Measurements from ENCODE around the gene HNRNPA1. TPM values are rescaled to one million over a fixed set of nuclear protein-coding genes. Genes with fewer than 3 reads are reported as not detected.
"Not testable (repeated sequence)": the region's sequence is repeated elsewhere in the genome, so short reads cannot be mapped to it uniquely, and the experiment has no call there.

Gene HNRNPA1
- polyA plus RNA-seq, 4 donors = 408 to 2,228 (median 1,197) TPM

DNA sequence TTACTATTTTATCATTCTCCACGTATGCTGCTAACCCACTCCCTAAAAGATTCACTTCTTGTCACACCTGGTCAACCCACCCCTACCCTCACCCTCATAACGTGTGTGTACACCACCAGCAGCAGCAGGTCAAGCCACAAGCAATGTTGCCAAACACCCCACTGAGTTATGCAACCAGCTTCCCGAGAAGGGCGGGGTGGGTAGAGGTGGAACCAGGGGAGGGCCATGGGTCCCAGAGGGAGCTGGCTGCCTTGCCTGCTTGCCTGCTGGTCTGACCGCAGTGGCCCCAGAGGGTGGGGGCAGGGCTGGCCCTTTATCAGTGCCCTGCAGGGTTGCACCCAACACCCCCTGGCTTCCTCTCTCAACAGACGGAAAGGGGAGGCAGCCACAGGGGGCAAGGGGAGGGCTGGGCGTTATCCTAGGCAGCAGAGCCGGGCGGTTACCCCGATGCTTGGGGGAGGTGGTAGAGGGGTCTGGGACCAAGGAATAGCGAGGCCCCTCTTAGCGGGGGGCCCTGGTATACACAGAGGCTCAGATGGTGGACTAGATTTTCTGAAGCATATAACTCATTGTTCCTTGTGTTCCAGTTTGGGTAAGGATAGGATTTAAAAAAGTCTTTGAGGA is 23.8 kb downstream of the HNRNPA1 start:
- H3K27me3 ChIP-seq (ENCODE audit: control insufficient read depth in 3 of 3, insufficient read depth in 3 of 3, low read length in 3 of 3) = peaks cover 0 to 16% (median 8%) of the 10 kb centered on the region in 3 donors
- DNase-seq (peak; percentile 68 to 85), FAIRE-seq (no peak)
- no peaks in the 10 kb centered on the region for H3K36me3 ChIP-seq (ENCODE audit: control insufficient read depth in 3 of 3, insufficient read depth in 2 of 3, low read depth in 1 of 3, low read length in 3 of 3)
- no peak overlapping the region for H3K4me3 ChIP-seq (ENCODE audit: low read depth in 1 of 3, low read length in 3 of 3)
- no peak overlapping the region for H3K27ac ChIP-seq (ENCODE audit: low read depth in 1 of 3, low read length in 2 of 3)
- peaks cover 0 to 26% (median 7%) of the 10 kb centered on the region in 3 donors for H3K4me1 ChIP-seq (ENCODE audit: control insufficient read depth in 3 of 3, insufficient read depth in 2 of 3, low read depth in 1 of 3, low read length in 2 of 3)
- whole genome bisulfite sequencing, 3 donors = 7 to 10% (median 9%) methylated on average over 12 of the region's 12 CpGs
- H3K9me3 ChIP-seq (ENCODE audit: control insufficient read depth in 2 of 2, insufficient read depth in 1 of 2, low read depth in 1 of 2, low read length in 1 of 2) = no peaks in the 10 kb centered on the region

DNA sequence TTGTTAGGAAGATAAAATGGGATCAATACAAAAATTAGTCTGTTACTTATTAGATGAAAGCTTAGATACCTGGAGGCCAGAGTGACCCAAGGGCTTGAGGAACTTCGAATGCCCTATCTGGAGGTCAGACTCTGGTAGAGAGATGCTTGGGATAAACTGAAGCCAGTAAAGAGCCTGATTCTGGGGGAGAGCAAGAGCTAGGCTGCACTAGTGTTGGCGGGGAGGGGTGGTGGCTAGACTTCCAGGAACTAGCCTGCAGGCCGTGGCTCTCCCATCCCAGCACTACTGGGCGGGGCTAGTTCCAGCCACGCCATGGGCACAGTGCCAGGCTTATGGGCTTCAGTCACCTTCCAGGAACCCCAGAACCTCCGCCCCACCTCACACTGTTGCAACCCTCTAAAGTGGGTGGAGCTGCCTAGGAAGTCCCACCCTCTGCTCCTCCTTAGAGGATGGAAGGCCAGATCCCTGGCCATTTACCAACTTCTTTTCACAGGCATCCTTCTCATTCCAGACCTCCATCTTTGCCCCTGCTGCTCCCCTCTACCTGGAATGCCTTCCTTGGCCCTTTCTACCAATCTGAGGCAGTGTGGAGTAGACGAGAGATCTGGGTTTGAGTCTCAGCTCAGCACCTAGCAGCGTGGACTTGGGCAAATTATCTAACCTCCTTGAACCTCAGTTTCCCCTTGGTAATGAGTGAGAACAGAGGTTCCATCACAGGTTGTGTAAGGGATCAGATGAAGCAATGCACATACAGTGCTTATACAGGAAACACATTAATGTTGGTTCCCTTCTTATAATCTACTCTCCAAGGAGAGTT is 26.6 kb downstream of the HNRNPA1 start:
- Histone ChIP-seq H3K36me3 (ENCODE audit: control insufficient read depth in 3 of 3, insufficient read depth in 2 of 3, low read depth in 1 of 3, low read length in 3 of 3) (no peaks in the 10 kb centered on the region), H3K27me3 (ENCODE audit: control insufficient read depth in 3 of 3, insufficient read depth in 3 of 3, low read length in 3 of 3) (peaks cover 0 to 8% (median 0%) of the 10 kb centered on the region in 3 donors), H3K27ac (ENCODE audit: low read depth in 1 of 3, low read length in 2 of 3) (peak overlapping the region in 1 of 3 donors; percentile 37), H3K4me3 (ENCODE audit: low read depth in 1 of 3, low read length in 3 of 3) (no peak overlapping the region), H3K9me3 (ENCODE audit: control insufficient read depth in 2 of 2, insufficient read depth in 1 of 2, low read depth in 1 of 2, low read length in 1 of 2) (no peaks in the 10 kb centered on the region), H3K4me1 (ENCODE audit: control insufficient read depth in 3 of 3, insufficient read depth in 2 of 3, low read depth in 1 of 3, low read length in 2 of 3) (peaks cover 0 to 18% (median 7%) of the 10 kb centered on the region in 3 donors)
- DNase-seq = peak; percentile 96 to 97
- no peak for FAIRE-seq
- 24 to 44% (median 26%) methylated on average over 8 of the region's 8 CpGs for WGBS, 3 donors

- H3K4me1 ChIP-seq (ENCODE audit: control insufficient read depth in 3 of 3, insufficient read depth in 2 of 3, low read depth in 1 of 3, low read length in 2 of 3) = peaks cover 0 to 7% (median 0%) of the 10 kb centered on the region in 3 donors
- FAIRE-seq (no peak), DNase-seq (no peak)
- H3K9me3 ChIP-seq (ENCODE audit: control insufficient read depth in 2 of 2, insufficient read depth in 1 of 2, low read depth in 1 of 2, low read length in 1 of 2) = no peaks in the 10 kb centered on the region
- no peak overlapping the region for H3K4me3 ChIP-seq (ENCODE audit: low read depth in 1 of 3, low read length in 3 of 3)
- H3K27ac ChIP-seq (ENCODE audit: low read depth in 1 of 3, low read length in 2 of 3) = no peak overlapping the region
- H3K36me3 ChIP-seq (ENCODE audit: control insufficient read depth in 3 of 3, insufficient read depth in 2 of 3, low read depth in 1 of 3, low read length in 3 of 3) = no peaks in the 10 kb centered on the region
- no peaks in the 10 kb centered on the region for H3K27me3 ChIP-seq (ENCODE audit: control insufficient read depth in 3 of 3, insufficient read depth in 3 of 3, low read length in 3 of 3)
- WGBS, 3 donors = 56 to 66% (median 65%) methylated on average over 2 of the region's 2 CpGs
These were observed 30.5 kb downstream of the HNRNPA1 start for GRCh38 chr12:54311051-54311450.

GRCh38 chr12:54312309-54312708 is 31.8 kb downstream of the HNRNPA1 start:
- not testable (repeated sequence) for DNase-seq; H3K4me1 ChIP-seq (ENCODE audit: control insufficient read depth in 3 of 3, insufficient read depth in 2 of 3, low read depth in 1 of 3, low read length in 2 of 3); FAIRE-seq; H3K9me3 ChIP-seq (ENCODE audit: control insufficient read depth in 2 of 2, insufficient read depth in 1 of 2, low read depth in 1 of 2, low read length in 1 of 2); H3K27ac ChIP-seq (ENCODE audit: low read depth in 1 of 3, low read length in 2 of 3); H3K36me3 ChIP-seq (ENCODE audit: control insufficient read depth in 3 of 3, insufficient read depth in 2 of 3, low read depth in 1 of 3, low read length in 3 of 3); H3K4me3 ChIP-seq (ENCODE audit: low read depth in 1 of 3, low read length in 3 of 3); H3K27me3 ChIP-seq (ENCODE audit: control insufficient read depth in 3 of 3, insufficient read depth in 3 of 3, low read length in 3 of 3)
- WGBS, 3 donors = 81 to 90% (median 83%) methylated on average over 7 of the region's 7 CpGs

- Histone ChIP-seq H3K9me3 (ENCODE audit: control insufficient read depth in 2 of 2, insufficient read depth in 1 of 2, low read depth in 1 of 2, low read length in 1 of 2) (no peaks in the 10 kb centered on the region), H3K4me1 (ENCODE audit: control insufficient read depth in 3 of 3, insufficient read depth in 2 of 3, low read depth in 1 of 3, low read length in 2 of 3) (peaks cover 0 to 6% (median 0%) of the 10 kb centered on the region in 3 donors), H3K27ac (ENCODE audit: low read depth in 1 of 3, low read length in 2 of 3) (no peak overlapping the region), H3K4me3 (ENCODE audit: low read depth in 1 of 3, low read length in 3 of 3) (no peak overlapping the region), H3K27me3 (ENCODE audit: control insufficient read depth in 3 of 3, insufficient read depth in 3 of 3, low read length in 3 of 3) (no peaks in the 10 kb centered on the region), H3K36me3 (ENCODE audit: control insufficient read depth in 3 of 3, insufficient read depth in 2 of 3, low read depth in 1 of 3, low read length in 3 of 3) (no peaks in the 10 kb centered on the region)
- DNase-seq = no peak
- 84 to 93% (median 92%) methylated on average over 5 of the region's 5 CpGs for WGBS, 3 donors
- no peak for FAIRE-seq
These were observed 40.8 kb downstream of the HNRNPA1 start for GRCh38 chr12:54321363-54321762.

DNA sequence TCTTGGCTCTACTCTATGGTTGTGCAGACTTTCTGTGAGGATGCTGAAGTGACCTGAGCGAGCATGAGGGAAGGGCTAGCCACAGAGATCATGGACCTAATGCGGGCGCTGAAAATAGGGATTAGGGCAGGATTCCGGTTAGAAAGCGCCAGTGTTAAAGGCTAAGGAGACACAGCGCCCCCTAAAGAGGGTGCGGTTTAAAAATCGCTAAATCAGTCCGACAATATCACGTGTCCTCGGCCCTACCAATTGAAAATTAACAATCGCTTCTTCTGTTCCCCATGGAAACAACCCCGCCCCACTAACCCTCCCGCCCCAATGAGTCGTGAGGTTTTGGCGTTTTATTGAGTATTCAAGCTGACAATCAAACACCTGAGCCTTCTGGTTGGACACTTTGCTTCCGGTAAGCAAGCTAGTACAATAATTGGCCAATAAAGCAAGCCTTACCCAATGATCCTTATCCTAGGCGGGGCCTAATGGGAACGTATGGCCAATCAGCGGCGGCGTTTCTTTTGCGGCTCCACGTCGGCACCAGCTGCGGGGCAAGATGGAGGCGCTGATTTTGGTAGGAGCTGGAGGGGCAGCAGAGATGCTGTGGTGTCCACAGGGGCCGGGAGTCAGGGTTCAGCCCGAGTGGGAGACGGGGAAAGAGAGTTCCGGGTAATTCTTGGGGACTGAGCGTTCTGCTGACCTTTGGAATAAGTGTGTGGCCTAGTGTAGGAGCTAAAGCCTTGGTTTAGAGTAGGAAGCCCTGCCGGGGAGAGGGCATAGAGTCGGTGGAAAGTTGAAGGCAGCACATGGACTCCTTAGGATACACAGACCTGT is 44.3 kb downstream of the HNRNPA1 start, which contains the start of gene COPZ1:
Gene COPZ1 (plus strand): TSS at position 515 of the 825 bp plus-strand sequence. CDS start 33 bp downstream, at position 548.
- no peak for FAIRE-seq
- Histone ChIP-seq H3K4me1 (ENCODE audit: control insufficient read depth in 3 of 3, insufficient read depth in 2 of 3, low read depth in 1 of 3, low read length in 2 of 3) (peaks cover 0 to 19% (median 2%) of the 10 kb centered on the region in 3 donors), H3K36me3 (ENCODE audit: control insufficient read depth in 3 of 3, insufficient read depth in 2 of 3, low read depth in 1 of 3, low read length in 3 of 3) (peaks cover 0 to 6% (median 0%) of the 10 kb centered on the region in 3 donors), H3K9me3 (ENCODE audit: control insufficient read depth in 2 of 2, insufficient read depth in 1 of 2, low read depth in 1 of 2, low read length in 1 of 2) (no peaks in the 10 kb centered on the region), H3K27me3 (ENCODE audit: control insufficient read depth in 3 of 3, insufficient read depth in 3 of 3, low read length in 3 of 3) (no peaks in the 10 kb centered on the region), H3K4me3 (ENCODE audit: low read depth in 1 of 3, low read length in 3 of 3) (peak within 1 kb of the TSS; percentile 55 to 89 (median 76)), H3K27ac (ENCODE audit: low read depth in 1 of 3, low read length in 2 of 3) (peak within 1 kb of the TSS; percentile 87 to 94 (median 94))
- peak; percentile 98 to 100 for DNase-seq
- WGBS, 3 donors = 1 to 2% (median 2%) methylated on average over 34 of the region's 34 CpGs

- Histone ChIP-seq H3K27ac (ENCODE audit: low read depth in 1 of 3, low read length in 2 of 3) (peak overlapping the region; percentile 87 to 94 (median 94)), H3K4me3 (ENCODE audit: low read depth in 1 of 3, low read length in 3 of 3) (peak overlapping the region; percentile 55 to 89 (median 76)), H3K4me1 (ENCODE audit: control insufficient read depth in 3 of 3, insufficient read depth in 2 of 3, low read depth in 1 of 3, low read length in 2 of 3) (peaks cover 3 to 27% (median 6%) of the 10 kb centered on the region in 3 donors)
- FAIRE-seq; H3K27me3 ChIP-seq (ENCODE audit: control insufficient read depth in 3 of 3, insufficient read depth in 3 of 3, low read length in 3 of 3); H3K9me3 ChIP-seq (ENCODE audit: control insufficient read depth in 2 of 2, insufficient read depth in 1 of 2, low read depth in 1 of 2, low read length in 1 of 2); H3K36me3 ChIP-seq (ENCODE audit: control insufficient read depth in 3 of 3, insufficient read depth in 2 of 3, low read depth in 1 of 3, low read length in 3 of 3); DNase-seq: not testable (repeated sequence)
- 38 to 43% (median 39%) methylated on average over 22 of the region's 22 CpGs for WGBS, 3 donors
These were observed 45.0 kb downstream of the HNRNPA1 start for GRCh38 chr12:54325442-54326109.

All from small intestine (tissue), 7 donors.